Measurements from ENCODE around the gene NR6A1. TPM values are rescaled to one million over a fixed set of nuclear protein-coding genes. Genes with fewer than 3 reads are reported as not detected.
A peak's percentile ranks its signal among the peaks of the same experiment; 100 is the strongest.

NR6A1 gene
- total RNA-seq, 1 experiment from 2014 or later, result 6.7 TPM

DNA sequence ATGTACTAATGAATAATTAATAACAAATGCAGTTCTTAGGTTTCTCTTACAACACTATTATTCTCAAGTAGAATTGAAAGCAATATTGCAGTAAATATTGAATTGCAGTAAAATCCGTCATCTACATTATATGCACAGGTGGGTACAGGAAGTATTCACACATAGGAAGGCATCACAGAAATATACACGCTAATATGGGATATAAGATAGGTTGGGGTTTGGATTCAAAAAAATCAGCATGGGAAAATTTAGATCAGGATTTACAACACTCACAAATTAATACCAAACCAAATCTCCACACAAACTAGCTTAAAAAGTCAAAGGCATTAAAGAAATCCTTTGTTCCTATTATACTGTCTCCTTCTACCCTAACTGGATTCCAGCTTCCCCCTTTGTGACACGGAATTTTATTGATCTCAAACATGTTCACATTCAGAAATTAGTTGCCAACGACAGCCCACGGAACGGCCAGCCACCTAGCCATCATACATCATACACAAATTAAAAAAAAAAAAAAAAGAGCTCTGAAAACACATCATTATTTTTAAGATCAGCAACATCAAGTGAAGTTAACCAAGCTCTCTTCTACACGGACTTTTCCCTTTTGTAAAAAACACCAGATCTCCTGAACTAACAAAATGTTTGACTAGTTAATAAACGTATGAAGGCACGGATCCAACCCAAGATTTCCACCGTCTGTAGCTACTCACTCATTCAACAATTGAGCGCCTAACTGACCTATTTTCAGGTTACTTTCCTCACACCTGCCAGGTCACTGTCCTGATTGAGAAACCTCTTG, 2.2 kb downstream of the NR6A1 start:
- peaks cover 37% of the 10 kb centered on the region for H3K36me3 Mint-ChIP-seq (ENCODE audit: insufficient read depth, unreplicated experiment)
- intact Hi-C loops (cut with micrococcal nuclease; ENCODE audit: unreplicated experiment), result loop anchor here (5.0 kb wide), 2 partner anchors 37 to 152 kb away; no protein-coding TSS in a partner anchor
- TSS peak; percentile 36 for BruUV-seq (replicated peaks)
- CTCF ChIA-PET, result interaction anchor here (0.9 to 6.9 kb wide), 4 partner anchors 8 to 151 kb away, joined by 3 to 80 read pairs (median 6); partner anchors contain the start of gene WDR38
- peaks cover 20% of the 10 kb centered on the region for H3K4me1 Mint-ChIP-seq (ENCODE audit: low read depth, unreplicated experiment)
- no peak for DNase-seq
- H3K4me3 Mint-ChIP-seq (ENCODE audit: low read depth, unreplicated experiment), result peak overlapping the region; percentile 97
- H3K9me3 Mint-ChIP-seq (ENCODE audit: low read depth, unreplicated experiment), result no peaks in the 10 kb centered on the region
- peak overlapping the region; percentile 81 for H3K27ac Mint-ChIP-seq (ENCODE audit: unreplicated experiment)
- H3K27me3 Mint-ChIP-seq (ENCODE audit: unreplicated experiment), result no peaks in the 10 kb centered on the region
- TF ChIP-seq, protein P1, sequence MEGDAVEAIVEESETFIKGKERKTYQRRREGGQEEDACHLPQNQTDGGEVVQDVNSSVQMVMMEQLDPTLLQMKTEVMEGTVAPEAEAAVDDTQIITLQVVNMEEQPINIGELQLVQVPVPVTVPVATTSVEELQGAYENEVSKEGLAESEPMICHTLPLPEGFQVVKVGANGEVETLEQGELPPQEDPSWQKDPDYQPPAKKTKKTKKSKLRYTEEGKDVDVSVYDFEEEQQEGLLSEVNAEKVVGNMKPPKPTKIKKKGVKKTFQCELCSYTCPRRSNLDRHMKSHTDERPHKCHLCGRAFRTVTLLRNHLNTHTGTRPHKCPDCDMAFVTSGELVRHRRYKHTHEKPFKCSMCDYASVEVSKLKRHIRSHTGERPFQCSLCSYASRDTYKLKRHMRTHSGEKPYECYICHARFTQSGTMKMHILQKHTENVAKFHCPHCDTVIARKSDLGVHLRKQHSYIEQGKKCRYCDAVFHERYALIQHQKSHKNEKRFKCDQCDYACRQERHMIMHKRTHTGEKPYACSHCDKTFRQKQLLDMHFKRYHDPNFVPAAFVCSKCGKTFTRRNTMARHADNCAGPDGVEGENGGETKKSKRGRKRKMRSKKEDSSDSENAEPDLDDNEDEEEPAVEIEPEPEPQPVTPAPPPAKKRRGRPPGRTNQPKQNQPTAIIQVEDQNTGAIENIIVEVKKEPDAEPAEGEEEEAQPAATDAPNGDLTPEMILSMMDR (IDR thresholded peaks at IDR 0.05; ENCODE audit: unreplicated experiment), result no peak

DNA sequence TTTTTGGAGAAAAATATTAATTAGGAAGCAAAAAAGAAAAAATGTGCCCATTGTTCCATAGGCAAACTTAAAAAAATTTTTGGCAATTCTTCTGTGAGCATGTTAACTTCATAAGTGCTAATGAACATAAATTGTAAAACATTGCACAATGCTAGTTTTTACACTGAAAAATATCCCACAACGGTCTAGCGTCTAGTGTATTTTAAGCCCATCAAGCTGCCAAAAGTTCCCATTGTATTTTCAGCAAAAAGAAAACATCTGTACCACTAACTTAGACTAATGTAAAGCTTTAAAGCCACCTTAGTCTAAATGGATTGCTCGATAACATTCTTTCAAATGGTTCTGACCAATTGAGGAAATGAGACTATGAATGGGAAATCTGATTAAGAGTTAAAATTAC, 2.8 kb downstream of the NR6A1 start:
- no peaks in the 10 kb centered on the region for H3K9me3 Mint-ChIP-seq (ENCODE audit: low read depth, unreplicated experiment)
- no peak overlapping the region for H3K27ac Mint-ChIP-seq (ENCODE audit: unreplicated experiment)
- no TSS peak for BruUV-seq (replicated peaks)
- H3K4me3 Mint-ChIP-seq (ENCODE audit: low read depth, unreplicated experiment), result peak overlapping the region; percentile 97
- peaks cover 20% of the 10 kb centered on the region for H3K4me1 Mint-ChIP-seq (ENCODE audit: low read depth, unreplicated experiment)
- no peak for DNase-seq
- CTCF ChIA-PET, result interaction anchor here (1.3 kb wide), 1 partner anchor 8 kb away, joined by 5 read pairs; no protein-coding TSS in a partner anchor
- no peaks in the 10 kb centered on the region for H3K27me3 Mint-ChIP-seq (ENCODE audit: unreplicated experiment)
- intact Hi-C loops (cut with micrococcal nuclease; ENCODE audit: unreplicated experiment), result loop anchor here (5.0 kb wide), 2 partner anchors 36 to 151 kb away; no protein-coding TSS in a partner anchor
- TF ChIP-seq, protein P1 (IDR thresholded peaks at IDR 0.05; ENCODE audit: unreplicated experiment), result no peak
- H3K36me3 Mint-ChIP-seq (ENCODE audit: insufficient read depth, unreplicated experiment), result peaks cover 37% of the 10 kb centered on the region

DNA sequence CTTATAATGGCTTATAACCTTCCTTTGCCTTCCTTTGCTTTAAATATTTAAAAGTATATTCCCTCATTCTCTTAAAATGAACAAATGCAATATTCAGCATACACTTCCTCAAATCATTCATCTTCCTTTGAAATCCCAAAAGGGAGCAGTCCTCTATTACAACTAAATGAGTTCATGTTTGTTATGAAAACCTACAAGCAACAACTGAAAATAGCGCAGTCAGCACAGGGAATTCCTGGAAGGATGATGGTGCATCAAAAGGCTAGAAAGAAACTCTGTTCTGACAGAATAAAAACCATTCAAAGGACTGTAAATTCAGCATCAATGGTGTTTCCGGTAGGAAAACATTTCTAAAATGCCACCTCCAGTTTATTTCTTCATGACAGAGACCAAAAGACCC, 3.3 kb downstream of the NR6A1 start:
- H3K27me3 Mint-ChIP-seq (ENCODE audit: unreplicated experiment), result no peaks in the 10 kb centered on the region
- H3K4me1 Mint-ChIP-seq (ENCODE audit: low read depth, unreplicated experiment), result peaks cover 20% of the 10 kb centered on the region
- intact Hi-C loops (cut with micrococcal nuclease; ENCODE audit: unreplicated experiment), result loop anchor here (5.0 kb wide), 2 partner anchors 36 to 151 kb away; no protein-coding TSS in a partner anchor
- no peak overlapping the region for H3K4me3 Mint-ChIP-seq (ENCODE audit: low read depth, unreplicated experiment)
- DNase-seq, result no peak
- no TSS peak for BruUV-seq (replicated peaks)
- H3K27ac Mint-ChIP-seq (ENCODE audit: unreplicated experiment), result no peak overlapping the region
- TF ChIP-seq, protein P1 (IDR thresholded peaks at IDR 0.05; ENCODE audit: unreplicated experiment), result no peak
- CTCF ChIA-PET, result no interaction called here
- H3K9me3 Mint-ChIP-seq (ENCODE audit: low read depth, unreplicated experiment), result no peaks in the 10 kb centered on the region
- H3K36me3 Mint-ChIP-seq (ENCODE audit: insufficient read depth, unreplicated experiment), result peaks cover 37% of the 10 kb centered on the region

DNA sequence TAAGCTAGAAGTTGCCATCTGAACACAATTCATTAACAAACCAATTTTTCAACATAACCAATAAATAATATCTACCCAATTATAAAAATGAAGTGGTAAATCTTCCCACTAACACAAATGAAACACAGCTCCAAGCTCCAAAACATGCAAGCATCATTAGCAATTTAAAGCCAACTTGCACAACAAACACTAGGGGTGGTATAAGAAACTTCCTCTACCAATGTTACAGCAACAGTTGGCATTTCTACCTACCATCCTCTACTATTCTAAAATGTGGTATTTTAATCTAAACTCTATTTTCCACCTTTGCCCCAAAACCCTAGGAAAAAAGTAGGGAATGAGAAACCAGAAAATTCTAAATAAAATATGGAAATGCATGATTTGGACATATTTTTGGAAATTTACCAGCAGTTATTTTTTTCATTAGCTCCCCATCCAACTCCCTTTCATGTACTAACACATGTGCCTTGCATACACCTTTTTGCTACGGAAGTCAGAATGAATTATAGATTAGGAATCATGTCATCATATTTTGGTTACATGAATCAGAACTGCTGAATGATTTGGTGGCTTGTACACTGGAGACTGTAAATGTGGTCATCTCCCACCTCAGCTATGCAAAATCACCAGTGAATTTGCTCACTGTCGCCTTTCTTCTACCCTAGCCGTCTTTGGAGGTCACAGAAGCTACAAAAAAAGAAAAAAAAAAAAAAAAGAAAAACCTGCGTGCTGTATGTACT, 4.1 kb downstream of the NR6A1 start:
- H3K27ac Mint-ChIP-seq (ENCODE audit: unreplicated experiment), result no peak overlapping the region
- H3K4me1 Mint-ChIP-seq (ENCODE audit: low read depth, unreplicated experiment), result peaks cover 20% of the 10 kb centered on the region
- no peak overlapping the region for H3K4me3 Mint-ChIP-seq (ENCODE audit: low read depth, unreplicated experiment)
- TF ChIP-seq, protein P1 (IDR thresholded peaks at IDR 0.05; ENCODE audit: unreplicated experiment), result no peak
- H3K36me3 Mint-ChIP-seq (ENCODE audit: insufficient read depth, unreplicated experiment), result peaks cover 32% of the 10 kb centered on the region
- CTCF ChIA-PET, result interaction anchor here (0.6 to 0.8 kb wide), 3 partner anchors 30 to 347 kb away, joined by 5 to 13 read pairs (median 8); no protein-coding TSS in a partner anchor
- H3K27me3 Mint-ChIP-seq (ENCODE audit: unreplicated experiment), result no peaks in the 10 kb centered on the region
- DNase-seq, result no peak
- H3K9me3 Mint-ChIP-seq (ENCODE audit: low read depth, unreplicated experiment), result no peaks in the 10 kb centered on the region
- intact Hi-C loops (cut with micrococcal nuclease; ENCODE audit: unreplicated experiment), result loop anchor here (5.0 kb wide), 2 partner anchors 35 to 150 kb away; no protein-coding TSS in a partner anchor
- no TSS peak for BruUV-seq (replicated peaks)

Data from Calu3 (cell line).